GM19238 (cell line): ENCODE results near the gene SLC35E2B.
A peak's percentile ranks its signal among the peaks of the same experiment; 100 is the strongest.
"Not testable (repeated sequence)": the region's sequence is repeated elsewhere in the genome, so short reads cannot be mapped to it uniquely, and the experiment has no call there.

Source experiments
- DNase-seq: peaks from one replicate; pipeline ENCODE4 v3.0.0; 2011; ENCODE audit warnings: low spot score; ENCODE audit not compliant: insufficient read length

Gene SLC35E2B

DNA sequence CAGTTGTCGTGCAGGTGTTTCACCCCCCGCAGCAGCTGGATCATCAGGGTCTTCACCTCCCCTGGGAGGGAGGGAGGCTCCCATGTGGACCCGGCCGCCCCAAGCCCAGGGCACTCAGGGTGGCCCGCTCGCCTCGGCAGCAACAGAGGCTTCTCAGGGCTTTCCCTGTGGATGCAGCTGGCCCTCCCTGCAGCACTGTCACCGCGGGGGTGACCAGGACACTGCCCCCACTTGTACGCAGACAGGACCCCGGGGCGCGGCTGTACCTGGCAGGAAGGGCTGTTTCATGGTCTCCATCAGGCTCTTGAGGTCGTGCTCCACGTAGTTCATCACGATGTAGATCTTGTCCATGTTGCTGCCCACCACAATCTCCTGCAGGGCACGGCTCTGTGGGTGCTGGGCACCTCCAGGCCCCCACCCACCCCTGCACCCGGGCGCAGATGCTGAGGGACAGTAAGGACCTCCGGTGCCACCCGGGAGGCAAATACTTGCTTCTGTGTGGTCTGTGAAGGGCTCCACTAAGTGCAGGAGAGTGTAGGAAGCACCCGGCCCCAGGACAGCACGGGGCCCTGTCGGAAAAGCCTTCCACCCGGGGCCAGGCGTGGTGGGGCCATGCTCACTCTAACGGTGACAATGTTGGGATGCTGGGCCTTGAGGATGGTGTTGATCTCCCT lies 11.8 kb upstream of the SLC35E2B start:
- DNase-seq, result not testable (repeated sequence)

DNA sequence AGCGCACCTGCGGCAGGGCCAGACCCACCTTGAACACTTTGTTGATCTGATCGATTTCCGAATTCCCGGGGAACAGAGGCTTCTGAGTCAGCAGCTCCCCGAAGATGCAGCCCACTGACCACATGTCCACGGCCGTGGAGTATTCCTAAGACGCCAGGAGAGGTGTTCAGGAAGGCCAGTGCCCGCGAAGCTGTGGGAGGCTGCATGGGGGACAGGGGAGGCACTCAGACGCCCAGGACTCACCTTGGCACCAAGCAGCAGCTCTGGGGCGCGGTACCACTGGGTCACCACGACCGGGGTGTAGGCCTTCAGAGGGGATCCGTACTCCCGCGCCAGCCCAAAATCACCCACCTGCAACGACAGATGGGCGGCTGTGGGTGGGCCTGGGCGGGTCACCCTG lies 11.2 kb upstream of the SLC35E2B start:
- DNase-seq, result no peak

DNA sequence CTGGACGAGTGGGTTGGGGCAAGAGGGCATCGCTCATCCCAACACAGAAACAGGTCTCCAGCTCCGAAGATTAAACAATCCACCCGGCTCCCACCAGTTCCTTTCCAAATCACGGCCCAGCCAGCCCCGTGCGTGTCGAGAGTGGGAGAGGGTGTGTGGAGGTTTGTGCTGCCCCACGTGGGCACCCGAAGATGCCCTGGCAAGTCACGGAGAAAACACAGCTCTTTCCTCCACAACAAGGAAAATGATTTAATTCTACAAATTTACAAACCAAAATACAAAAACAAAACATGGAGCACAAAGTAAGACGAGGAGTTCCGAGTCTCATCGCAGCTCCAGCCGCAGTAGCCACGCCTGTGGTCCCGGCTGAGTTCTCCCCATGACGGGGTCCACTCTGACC lies 9.9 kb upstream of the SLC35E2B start:
- DNase-seq, result not testable (repeated sequence)

DNA sequence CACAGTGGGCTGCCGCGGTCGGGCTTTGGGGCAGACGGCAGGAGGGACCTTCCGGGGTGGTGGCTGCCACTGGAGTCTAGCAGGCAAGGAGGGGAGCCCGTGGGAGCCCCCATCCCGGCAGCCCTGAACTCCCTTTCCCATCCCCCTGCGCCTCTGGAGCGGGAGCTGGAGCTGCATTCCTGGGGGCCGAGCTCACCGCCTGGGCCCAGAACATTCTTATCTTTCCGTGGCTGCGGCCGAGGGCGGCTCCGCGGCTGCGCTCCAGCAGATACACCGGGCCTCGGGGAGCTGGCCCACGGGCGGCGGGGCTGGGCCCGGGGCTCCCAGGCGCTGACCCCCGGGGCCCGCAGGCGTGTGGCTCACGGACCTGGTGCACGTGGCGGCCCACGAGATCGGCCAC lies 8.0 kb upstream of the SLC35E2B start:
- DNase-seq, result not testable (repeated sequence)

DNA sequence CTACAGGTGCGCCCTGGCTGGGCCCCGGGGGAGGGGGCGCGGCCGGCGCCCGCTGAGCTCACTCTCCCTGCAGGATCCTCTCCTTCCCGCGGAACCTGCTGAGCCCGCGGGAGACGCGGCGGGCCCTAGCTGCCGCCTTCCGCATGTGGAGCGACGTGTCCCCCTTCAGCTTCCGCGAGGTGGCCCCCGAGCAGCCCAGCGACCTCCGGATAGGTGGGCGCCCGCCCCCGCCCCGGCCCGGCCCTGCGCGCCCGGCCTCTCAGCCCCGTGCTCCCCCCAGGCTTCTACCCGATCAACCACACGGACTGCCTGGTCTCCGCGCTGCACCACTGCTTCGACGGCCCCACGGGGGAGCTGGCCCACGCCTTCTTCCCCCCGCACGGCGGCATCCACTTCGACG lies 7.5 kb upstream of the SLC35E2B start:
- DNase-seq, result not testable (repeated sequence)

DNA sequence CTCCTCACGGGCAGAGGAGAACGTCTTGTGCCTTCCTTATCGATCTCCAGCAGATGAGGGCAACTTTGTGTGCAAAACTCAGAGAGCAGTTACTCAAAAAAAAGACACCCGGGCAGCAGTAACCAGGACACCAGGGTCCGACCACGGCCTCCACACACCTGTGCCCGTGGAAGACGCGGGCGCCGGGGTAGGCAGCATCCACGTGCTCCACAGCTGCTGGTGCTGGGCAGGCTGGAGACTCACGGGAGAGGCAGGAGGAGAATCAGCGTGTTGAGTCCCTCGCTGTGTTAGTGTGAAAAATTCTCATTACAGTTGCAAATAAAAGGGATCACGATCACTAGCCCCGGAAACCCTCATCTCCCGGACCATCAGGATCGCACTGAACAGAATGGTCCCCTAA lies 6.5 kb upstream of the SLC35E2B start:
- DNase-seq, result not testable (repeated sequence)

DNA sequence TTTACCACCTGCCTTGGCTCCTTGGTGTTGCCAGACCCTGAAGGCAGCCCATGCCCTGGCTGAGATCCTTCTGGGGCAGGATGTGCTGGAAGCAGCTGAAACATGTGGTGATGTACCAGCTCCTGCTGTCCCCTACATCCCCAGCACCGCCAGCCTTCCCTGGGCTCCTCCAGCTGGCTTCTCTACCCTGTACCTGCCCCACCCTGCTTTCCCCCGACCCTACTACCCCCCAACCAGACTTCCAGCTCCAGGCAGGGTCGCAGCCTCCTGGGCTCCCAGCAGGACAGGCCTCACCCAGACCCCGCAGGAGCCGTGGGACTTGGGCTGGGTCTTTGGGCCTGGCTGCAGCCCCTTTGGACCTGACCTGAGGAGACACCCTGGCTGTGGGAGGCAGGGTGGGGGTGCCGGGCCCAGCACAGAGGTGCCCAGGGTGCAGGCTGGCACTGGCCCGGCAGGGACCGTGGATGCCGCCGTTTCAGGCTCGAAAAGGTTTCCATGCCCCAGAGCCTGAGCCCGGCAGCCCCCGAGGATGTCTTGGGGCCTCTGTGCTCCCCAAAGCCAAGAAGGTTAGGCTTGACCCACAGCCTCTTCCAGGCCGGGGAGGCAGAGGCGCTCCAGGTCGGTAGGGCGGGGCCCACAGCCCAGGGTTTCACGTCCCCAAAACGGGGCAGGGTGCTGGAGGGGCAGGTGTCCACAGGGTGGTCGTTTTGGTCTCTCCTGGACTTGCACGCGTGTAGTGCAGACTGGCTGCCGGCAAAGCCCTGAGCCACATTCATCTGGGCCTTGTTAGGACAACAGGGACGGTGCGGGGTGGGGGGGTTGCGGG lies 5.0 kb upstream of the SLC35E2B start:
- DNase-seq, result not testable (repeated sequence)

DNA sequence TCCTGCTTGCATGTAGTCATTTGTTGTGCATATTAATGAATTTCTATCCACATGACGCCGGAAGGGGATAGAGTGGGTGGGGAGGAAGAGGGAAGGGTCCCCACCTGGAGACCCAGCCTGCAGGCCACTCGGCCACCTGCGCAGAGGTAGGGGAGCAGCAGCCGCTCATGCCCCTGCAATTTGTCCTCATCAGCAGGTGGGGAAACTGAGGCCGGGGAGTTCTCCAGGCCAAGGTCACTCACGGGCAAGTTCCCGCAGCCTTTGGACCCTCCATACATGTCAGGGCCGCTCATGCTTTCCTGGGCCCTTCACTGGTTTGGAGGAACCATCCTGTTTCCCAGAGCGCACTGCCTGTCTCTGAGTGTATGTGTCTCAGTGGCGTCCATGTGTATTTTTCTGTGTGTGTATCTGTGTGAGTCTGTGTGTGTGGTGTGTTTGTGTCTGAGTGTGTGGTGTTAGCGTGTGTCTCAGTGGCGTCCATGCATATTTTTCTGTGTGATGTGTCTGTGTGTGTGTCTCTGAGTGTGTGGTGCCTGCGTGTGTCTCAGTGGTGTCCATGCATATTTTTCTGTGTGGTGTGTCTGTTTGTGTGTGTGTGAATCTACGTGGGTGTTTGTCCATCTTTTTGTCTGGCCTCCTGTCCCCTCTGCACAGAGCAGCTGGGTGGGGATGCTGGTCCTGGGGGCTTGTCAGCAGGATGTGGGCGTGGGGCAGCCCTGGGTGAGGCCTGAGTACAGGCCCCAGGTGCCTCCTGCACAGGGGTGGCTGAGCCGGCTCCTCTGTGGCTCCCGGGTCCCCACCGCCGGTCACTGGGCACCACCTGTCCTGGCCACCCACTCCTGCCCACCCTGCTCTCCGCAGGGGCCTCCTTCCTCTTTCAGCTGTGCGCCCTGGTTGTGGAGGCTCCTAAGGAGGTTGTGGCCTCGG lies 4.1 kb upstream of the SLC35E2B start:
- not testable (repeated sequence) for DNase-seq

DNA sequence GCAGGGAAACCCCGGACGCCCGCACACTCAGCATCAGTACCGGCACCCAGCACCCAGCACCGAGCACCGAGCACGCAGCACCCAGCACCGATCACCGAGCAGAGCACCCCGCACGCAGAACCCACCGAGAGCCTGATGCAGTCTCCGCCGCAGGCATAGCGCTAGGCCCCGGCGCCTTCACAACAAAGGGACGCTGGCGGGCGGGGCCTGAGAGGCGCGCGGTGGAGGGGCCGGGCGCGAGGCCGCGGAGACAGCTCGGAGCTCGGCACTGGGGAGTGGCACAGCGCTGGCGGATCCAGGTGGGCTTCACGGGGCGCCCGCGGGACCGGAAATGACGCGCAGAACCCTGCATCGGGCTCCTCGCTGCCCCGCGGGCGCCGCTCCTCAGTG lies 276 bp downstream of the SLC35E2B start:
- not testable (repeated sequence) for DNase-seq

DNA sequence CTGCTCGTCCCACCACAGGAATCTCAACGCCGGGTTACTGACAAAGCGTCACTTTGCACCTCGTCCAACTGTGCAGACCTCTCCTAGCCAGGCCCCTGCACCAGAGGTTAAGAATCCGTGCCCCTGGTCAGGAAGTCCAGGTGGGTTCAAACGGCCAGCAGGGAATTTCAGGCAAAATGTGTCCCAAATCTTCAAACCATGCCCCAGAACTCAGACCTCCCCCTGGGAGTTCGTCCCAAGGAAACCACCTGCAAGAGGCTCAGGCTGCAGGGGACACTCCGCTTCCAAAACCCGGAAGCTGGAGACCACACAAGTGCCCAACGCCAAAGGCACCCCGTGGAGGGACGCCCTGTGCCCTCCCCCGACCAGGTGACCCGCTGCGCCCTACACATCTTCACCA lies 1.2 kb downstream of the SLC35E2B start:
- DNase-seq, result not testable (repeated sequence)

DNA sequence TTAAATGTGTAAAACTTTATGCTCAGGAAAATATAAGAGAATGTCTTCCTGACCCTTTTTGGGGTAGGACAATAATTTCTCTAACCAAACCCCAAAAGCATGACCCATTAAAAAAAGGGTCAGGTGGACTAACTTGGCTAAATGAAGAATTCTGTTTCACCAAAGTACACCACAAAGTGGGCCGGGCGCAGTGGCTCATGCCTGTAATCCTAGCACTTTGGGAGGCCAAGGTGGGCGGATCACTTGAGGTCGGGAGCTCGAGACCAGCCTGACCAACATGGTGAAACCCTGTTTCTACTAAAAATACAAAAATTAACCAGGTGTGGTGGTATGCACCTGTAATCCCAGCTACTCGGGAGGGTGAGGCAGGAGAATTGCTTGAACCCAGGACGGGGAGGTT lies 3.1 kb downstream of the SLC35E2B start:
- not testable (repeated sequence) for DNase-seq

DNA sequence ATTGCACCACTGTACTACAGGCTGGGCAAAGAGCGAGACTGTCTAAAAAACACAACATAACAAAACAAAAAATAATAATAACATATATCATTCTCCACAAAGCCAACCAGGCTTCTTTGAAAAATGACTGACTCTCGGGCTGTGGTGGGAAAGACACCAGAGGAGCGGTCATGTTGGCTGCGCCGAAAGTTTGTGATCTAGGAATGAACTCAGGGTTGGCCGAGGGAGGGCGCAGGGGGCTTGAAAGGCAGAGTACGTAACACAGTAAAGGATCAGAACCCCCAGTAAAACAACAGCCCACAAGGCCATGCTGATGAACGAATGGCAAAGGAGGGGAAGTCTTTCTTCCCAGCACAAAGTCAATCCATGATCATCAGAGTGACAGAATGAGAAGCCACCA lies 4.7 kb downstream of the SLC35E2B start:
- no peak for DNase-seq

DNA sequence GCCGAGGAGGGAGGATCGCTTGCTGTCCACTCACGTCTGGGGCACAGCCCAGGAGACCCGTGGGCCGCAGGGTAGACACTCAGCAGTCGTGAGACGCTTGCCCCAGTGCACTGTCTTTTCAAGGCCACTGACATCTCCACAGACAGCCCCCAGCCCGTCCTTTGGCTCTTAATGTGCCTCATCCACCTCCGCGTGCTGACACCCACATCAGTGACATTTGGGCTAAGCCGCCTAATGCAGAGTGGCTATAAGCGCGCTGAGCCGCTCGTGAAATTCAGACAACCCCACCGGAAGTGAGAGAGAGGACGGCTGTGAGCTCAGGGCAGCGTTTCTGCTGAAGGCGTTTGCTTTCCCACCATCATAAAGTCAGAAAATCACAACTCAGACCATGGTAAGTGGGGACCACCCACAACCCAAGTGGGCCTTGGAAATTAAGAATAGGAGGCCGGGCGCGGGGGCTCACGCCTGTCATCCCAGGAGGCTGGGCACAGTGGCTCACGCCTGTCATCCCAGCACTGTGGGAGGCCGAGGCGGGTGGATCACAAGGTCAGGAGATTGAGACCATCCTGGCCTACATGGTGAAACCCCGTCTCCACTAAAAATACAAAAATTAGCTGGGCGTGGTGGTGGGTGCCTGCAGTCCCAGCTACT lies 8.4 kb downstream of the SLC35E2B start:
- no peak for DNase-seq

DNA sequence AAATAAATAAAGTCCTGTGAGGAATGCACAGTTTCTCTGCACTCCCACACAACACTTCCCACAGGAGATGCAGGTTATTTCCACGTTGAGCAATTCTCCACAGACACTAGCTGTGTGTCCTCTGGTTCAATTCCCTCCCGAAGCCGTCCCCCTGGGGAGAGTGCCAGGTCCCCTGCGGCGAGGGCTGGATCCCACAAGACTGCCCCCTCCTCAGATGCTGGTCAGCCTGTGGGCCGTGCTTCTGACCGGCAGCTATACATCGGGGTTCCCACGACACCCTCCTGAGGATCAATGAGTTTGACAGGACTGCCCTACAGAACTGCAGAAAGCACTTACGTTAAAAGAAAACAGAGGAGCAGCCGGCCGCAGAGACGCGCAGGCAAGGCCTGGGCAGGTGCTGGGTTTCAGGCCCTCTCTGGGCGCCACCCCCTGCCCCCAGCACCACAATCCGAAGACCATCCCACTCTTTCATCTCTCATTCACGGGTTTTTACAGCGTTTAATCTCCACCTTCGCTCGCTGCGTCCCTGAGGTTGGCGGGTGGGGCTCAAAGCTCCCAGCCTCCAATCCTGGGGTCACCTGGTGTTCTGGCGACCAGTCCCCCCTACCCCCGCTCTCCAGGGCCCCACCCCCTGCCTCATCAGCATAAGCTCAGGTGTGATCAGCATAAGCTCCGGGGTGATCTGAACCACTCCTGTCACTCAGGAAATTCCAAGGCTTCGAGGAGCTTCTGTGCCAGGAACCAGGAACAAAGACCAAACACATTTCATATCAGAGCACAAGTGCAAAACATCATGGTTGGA lies 9.3 kb downstream of the SLC35E2B start:
- no peak for DNase-seq

DNA sequence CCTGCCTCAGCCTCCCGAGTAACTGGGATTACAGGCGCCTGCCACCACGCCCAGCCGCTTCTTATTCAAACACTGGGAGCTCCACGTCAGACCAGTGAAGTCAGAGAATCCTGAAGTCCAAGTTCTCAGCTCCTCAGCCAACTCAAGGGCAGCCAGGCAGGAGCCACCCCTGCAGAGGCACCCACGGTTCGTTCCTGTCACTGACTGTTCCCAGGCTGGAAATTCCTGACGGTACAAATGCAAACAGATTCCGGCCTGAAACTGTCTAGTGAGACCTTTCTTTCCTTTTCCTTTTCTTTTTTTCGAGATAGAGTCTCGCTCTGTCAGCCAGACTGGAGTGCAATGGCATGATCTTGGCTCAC lies 11.7 kb downstream of the SLC35E2B start:
- DNase-seq, result no peak

DNA sequence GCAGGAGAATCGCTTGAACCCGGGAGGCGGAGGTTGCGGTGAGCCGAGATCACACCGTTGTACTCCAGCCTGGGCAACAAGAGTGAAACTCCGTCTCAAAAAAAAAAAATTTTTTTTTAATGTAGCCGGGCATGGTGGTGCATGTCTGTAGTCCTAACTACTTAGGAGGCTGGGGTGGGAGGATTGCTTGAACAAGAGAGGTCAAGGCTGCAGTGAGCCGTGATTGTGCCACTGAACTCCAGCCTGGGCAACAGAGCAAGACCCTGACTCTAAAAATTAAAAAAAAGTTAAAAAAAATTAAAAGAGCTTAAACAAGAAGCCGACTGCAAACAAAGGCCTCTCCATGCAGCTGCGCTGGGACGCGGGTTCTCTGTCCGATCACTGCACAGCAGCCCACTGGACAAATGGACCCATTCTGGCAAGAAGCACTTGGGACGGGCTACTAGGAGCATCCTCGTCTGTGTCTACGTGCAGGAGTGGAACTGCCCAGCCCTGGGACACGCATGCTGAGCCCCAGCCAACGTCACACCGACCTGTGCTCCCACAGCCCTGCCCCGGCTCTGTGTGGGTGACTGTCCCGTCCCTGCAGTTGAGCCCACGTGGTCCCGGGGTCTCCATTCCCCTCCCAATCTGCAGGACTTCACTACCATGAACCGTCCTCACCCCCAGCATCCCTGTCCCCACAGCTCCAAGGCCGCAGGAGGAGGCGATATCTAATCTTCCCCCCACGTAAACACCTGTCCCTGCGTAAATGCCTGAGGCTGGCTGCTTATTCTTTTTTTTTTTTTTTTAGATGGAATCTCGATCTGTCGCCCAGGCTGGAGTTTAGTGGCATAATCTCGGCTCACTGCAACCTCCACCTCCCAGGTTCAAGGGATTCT lies 12.3 kb downstream of the SLC35E2B start:
- DNase-seq, result no peak

DNA sequence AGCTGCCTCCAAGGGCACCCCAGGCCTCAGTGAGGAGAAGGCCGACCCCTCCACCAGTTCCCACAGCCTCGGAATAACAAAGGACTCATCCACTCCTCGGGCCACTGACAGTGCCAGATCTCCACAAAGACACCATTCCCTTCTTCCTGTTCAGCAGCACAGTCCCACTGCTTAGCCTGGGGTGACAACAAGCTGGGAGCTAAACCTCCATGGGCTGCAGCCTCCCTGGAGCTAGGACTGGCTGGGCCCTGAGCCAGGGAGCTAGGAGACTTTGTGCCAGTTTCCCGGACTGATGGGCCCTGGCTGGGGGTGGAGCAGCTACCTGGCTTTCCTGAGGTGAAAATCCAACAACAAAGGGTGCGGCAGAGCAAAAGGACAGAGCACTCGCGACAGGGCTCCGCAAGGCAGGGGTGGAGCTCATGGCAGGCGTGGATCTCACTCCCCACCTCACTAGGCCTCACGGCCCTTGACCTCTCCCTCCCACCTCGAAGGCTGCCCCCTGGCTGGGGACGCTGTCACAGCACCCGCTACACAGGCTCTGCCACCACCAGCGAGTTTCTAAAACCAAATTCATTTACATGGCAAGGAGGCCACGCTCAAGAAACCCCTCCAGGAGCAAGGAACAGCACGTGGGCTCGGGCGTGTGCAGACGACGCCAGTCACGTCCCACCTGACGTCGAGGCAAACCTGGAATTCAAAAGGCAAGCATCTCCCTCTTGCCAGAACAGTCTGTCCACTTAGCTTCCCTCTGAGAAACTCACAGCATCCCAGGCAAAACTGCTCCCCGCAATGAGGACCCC lies 13.8 kb downstream of the SLC35E2B start:
- no peak for DNase-seq

DNA sequence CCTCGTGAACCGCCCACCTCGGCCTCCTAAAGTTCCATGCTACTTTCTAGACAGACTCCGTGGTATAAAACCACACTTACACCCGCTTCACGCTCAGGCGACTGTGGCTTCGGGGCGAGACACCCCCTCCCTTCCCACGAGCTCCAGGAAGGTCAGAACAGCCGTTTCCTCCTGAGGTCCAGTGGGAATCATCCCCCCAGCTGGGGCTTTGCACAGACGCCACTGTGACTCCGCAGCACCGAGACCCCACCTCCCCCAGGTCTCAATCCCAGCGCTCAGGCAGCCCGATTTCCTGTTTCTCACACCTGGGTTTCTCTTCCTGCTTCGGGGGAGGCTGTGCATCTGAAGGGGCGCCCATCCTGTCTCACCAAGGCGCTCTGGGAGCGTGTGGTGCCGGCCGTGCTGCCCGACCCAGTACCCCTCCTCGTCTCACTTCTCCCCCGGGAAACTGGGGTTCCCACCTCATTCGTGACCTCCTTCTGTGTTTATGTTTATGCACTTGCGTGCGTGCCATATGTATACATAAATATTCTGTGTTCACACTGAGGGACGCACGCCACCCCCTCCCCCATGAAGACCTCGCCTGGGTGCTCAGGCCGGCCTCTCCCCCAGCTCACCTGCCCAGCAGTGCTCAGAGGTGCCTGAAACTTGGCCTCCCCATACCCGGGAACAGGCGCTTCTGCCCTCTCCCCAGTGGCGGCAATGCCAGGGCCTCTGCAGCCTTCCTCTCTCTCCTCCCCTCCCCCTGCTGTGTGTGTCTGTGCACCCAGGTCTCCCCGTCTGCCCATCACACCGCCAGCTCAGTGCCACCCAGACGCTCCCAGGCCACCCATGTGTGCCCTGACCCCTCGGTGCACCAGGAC lies 14.6 kb downstream of the SLC35E2B start:
- peak; percentile 89 for DNase-seq
